NCI-H510A treated with DMSO at 0.1 percent for 48 hours (cell line): ENCODE results near the gene WARS2.

Experiments
- DNase-seq: peaks from one replicate; lab custom pipeline; 2025; lab: John Stamatoyannopoulos, UW

WARS2 gene

DNA sequence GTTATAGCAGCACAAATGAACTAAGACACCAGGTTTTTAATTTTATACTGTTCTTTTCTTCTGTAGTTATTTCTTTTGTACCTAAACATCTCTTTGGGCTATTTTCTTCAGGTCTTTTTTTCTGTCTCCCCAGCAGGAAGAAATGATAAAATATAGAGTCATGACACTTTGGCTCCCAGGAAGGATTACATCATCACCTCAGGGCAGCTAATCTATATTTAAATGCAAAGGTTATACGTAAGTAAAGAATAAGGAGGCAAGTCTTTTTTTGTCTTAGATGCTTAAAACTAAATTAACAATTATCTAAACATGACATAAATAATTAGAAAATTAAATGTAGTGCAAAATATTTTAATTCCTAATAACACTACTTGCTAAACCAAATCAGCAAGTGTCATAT is 57.0 kb downstream of the WARS2 start:
- DNase-seq: no peak

DNA sequence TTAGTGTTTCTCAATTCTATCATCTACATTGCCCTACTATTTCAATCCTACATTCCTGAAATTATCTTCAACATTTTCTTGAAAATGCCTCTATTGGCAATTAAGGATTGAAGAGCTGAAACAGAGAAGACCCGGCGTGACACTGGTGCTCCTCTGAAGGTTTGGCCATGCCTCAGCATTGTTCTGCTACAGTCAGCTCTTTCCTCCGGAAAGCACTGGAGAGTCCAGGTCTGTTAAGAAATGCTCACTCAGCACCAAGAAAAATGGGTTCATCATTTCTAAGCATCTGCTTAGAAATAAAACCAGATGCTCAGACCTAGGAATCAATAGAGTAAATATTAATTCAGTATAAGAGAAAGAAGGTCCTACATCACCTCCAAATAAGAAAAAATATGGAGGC is 58.8 kb downstream of the WARS2 start:
- no peak for DNase-seq

DNA sequence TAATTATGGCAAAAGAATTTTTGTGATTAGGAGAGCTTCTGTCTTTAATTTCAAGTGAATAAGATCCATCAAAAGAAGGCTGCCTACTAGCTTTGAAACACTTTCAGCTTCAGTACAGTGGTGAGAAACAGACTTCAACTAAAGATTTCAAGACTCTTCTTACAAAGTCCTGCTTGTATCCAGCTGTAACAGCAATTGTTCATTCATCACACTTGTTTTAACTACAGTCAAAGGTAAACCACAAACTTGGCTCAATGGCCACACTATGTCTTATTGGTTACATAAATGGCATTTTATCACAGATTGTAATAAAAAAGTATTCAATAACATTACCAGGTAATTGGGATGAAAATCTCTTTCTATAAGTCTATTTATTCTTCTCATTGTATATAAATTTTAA is 59.2 kb downstream of the WARS2 start:
- DNase-seq: no peak

DNA sequence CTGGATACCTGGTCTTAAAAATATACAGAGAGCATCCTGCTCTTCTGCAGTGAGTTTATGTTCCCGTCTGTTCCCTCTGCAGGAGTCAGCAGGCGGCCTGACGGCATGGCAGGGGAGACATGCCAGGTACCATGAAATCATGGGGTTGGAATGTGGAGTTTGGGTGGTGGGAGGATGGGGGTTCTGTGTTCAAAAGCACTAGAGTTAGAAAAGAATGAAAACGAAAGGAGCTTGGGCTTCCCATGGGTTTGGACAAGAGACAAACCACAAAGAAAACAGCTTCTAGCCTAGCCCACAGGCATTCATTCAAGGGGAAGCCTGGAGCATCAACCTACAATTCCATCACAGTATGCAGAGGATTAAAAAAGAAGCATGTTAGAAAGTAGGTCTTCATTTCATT is 59.9 kb downstream of the WARS2 start:
- DNase-seq: no peak

DNA sequence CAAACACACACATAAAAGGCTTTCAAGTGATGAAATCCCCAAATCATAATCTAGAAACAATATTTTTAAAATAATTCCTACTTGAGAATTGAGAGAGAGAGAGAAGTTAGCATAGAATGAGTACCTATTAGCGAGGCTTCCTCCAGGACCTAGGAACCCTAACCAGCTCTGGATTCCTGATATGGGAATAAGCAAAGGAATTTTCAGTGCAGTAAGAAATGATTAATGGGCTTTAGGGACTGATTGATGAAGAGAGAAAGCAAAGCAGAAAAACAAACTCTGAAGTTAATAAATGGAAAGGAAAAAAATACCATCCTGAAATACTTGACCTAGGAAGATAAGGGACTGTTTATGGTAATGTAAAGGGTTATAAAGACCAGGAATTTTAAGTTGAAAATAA is 60.6 kb downstream of the WARS2 start:
- no peak for DNase-seq

DNA sequence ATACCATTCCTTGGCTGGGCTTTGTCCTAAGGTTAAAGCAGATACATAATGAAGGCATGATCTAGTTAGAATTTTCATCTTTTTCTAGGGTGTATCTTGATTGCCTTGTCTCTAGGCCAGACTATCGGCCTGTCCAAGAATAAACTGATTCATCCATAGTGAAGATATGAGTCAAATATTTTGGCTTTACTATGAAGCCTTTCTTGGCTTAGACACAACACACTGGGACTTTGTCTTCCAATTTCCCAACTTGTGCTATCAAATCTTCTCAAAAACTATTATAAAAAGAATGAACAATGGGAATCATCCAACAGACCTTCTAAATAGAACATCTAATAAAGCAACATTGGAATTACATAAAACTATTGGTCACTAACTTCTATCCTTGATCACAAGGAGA is 64.8 kb downstream of the WARS2 start:
- no peak for DNase-seq

DNA sequence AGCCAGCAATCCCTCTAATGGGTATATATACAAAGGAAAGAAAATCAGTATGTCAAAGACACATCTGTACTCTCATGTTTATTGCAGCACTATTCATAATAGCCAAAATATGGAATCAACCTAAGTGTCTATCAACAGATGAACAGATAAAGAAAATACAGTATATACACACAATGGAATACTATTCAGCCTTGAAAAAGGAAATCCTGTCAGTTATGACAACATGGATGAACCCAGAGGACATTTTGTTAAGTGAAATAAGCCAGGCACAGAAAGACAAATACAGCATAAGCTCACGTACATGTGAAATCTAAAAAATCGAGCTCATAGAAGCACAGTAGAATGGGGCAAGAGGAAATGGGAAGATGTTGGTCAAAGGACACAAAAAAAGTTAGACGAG is 69.1 kb downstream of the WARS2 start:
- no peak for DNase-seq

DNA sequence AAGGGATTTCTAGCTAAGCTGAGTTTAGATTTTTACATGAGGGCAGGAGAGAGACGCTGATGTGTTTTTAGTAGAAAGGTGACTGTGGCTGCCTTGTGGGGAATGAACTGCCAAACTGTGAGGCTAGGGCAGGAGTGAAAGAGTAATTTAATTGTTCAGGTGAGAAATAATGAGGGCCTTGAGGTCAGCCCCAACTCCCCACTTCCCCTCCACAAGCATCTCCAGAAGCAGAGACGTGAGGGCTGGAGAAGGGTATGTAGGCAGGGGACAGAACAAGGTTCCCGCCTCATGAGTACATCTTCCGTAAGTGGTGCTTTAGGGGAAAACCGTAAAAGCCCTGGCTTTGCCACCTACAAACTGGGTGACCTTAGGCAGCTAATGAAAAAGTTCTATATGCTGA is 70.8 kb downstream of the WARS2 start:
- DNase-seq: no peak

DNA sequence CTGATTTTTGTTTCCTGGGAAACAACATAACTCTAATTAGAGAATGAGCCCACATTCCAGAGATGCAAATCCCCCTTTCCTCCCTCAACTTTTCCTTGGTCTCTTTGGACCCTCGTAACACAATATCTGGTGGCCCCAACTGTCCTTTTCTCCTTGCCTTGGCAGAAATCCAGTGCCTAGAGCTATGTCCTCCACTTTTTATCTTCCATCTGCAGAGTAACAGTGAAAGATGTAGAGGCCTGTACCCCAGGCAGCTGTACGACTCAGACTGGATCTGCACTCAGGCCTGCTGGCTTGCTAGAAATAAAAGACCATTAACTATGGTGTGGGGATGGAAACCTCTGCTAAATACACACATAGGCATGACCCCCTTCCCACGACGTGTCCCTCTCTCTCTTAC is 72.0 kb downstream of the WARS2 start:
- DNase-seq: no peak

DNA sequence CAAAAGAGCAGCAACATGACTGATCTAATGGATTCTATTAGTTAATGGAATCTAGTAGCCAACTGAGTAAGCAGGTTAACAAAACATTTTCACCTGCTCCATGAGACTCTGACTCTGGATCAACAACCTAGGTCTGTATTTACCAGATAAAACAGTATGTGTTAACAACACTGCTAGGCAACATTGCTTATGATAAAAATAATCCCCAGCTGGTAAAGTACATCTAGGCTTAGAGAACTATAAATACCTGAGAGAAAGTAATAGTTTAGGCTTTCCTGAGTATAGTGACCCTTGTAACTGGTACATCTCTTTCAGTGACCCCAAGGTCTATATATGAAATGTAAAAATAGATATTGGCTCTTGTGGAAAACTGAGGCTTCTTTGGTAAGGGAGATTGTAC is 78.8 kb downstream of the WARS2 start:
- no peak for DNase-seq

DNA sequence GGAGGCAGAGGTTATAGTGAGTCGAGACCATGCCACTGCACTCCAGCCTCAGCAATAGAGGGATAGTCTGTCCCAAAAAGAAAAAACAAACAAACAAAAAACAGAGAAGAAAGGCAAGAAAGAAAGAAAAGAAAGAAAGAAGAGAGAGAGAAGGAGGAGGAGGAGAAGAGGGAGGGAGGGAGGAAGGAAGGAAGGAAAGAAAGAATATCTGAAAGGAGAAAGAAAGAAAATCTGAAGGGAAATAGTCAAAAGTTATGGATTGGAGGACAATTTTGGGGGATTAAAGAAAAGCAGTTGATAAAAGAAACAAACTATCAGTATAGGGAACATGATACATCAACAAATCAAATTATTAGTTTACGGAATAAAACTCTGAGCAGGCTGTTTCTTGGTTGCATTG is 84.9 kb downstream of the WARS2 start:
- DNase-seq: no peak

DNA sequence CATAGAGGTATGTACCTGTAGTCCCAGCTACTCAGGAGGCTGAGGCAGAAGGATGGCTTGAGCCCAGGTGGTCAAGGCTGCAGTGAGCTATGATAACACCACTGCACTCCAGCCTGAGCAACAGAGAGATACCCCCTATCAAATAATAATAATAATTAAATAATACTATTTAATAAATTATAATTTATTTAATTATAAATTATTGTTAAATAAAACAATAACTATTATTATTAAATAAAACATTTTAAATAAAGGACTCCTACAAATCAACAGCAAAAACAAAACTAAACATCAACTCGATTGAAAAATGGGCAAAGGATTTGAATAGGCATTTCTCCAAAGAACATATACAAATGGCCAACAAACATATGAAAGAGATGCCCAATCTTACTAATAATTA is 86.5 kb downstream of the WARS2 start:
- DNase-seq: no peak

DNA sequence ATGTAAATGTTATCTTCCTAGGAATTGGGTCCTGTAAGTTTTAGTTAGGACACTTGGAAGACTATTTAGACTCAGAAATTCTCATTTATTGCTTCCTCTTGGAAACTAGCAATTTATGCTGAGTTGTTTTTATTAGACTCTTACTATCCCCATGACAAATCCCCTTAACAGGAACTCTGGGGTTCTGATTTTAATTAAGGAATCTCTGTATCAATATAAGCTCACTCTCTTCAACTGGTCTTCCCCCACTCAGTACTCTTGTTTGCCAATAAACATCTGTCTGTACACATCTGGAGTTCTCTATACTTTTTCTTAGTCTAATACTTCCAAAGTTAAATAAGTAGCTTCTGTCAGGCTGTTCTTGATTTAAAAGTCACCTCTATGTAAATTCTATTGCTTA is 88.2 kb downstream of the WARS2 start:
- DNase-seq: no peak

DNA sequence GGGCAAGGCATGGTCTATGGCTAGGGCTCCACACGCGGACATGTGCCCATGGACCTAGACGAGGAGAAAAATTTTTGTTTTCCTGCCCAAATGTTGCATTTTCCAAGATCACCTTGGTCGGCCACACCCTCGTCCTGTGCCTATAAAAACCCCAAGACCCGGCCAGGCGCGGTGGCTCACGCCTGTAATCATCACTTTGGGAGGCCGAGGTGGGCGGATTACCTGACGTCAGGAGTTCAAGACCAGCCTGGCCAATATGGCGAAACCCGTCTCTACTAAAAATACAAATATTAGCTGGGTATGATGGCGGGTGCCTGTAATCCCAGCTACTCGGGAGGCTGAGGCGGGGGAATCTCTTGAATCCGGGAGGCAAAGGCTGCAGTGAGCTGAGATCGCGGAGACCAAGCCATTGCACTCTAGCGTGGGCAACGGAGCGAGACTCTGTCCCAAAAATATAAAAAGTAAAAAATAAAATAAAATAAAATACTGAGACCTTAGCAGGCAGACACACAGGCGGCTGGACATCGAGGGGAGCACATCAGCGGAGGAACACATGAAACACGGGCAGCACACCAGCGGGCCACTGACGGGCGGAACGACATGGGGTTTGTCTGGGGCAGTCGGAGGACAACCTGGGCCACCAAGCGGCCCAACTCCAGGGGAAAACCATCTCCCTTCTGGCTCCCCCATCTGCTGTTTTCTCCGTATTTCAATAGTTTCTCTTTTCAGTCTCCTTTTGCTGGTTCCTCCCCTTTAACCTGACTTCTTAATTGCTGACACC is 91.6 kb downstream of the WARS2 start:
- no peak for DNase-seq

DNA sequence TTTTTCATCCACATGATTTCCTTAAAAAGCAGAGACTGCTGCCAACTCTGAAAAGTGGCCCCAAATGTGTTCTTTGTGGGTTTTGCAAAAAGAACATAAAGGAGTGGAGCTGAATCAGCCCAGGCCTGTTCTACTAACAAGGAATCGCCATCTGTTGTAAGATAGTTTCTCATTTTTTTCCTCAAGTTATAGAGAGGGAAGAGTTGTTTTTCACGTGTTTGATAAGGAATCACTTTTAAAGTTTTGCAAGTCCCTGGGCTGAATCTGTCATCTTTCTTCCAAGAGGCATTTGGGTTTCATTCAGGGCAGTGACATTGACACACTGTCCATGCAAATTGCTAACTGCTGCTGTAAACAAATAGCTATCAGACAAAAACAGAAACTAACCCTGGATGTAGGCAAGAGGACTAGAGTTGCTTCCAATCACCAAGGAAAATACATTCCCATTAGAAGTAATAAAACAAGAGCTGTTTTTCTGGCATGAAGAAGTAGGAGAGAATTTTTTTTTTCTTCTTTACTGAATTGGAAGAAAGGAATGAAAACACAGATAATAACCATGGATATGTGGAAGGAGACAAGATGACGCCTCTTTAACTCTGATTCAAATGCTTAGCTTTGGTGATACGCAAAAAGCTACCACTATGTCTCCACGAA is 93.5 kb downstream of the WARS2 start:
- DNase-seq: no peak

DNA sequence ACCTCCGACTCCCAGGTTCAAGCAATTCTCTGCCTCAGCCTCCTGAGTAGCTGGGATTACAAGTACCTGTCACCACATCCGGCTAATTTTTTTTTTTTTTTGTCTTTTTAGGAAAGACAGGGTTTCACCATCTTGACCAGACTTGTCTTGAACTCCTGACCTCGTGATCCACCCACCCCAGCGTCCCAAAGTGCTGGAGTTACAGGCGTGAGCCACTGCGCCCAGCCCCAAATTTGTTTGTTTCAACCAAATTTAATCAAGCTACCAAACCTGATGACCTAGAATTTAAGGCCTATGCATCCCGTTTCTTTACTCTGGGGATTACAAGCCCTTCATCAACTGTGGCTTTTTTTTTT is 94.0 kb downstream of the WARS2 start:
- no peak for DNase-seq

DNA sequence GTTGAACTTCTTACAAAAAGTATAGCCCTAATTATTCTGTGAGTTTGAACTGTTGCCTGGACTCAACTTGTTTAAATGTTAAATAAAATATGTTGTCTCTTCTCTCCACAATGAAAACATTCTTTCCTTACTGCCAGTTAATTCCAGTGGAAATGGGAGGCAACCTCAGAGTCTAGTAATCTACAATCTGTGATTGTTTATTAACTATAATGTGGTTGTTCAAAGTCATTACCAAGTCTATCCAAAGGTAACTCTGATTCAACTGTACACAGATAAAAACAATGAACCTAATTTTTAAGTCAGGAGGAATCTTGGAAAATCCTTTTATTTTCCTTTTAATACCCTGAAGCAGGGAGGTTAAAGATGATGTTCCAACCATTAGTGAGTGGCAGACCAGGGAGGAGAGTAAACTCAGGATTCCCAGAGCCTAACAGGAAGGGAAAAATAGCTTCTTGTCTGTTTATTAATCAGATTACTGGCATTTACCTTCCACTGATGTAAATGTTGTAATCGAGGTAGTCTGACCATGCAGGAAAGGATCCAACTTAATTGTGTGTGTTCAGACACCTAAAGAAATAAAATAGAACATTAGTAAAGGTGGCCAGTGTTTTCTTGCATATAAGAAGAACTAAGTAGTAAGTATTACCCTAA is 95.2 kb downstream of the WARS2 start:
- DNase-seq: no peak

DNA sequence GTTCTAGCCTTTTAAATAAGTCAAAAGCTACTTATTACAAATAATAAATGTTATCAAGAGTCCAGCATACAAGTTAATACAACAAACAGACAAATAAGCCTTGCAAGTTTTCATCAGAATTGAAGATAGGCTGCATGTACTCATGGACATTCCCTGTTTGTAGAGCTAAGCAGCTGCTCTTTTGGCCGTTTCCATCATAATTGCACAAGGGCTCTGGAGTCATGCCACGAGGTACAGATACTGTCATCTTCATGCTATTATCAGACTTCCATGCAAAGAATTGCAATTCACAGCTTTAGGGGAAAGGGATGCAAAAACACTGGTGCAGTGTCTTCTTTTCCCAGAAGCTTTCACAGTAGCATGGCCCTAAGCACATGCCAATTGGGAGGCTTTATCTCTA is 99.5 kb downstream of the WARS2 start:
- no peak for DNase-seq

DNA sequence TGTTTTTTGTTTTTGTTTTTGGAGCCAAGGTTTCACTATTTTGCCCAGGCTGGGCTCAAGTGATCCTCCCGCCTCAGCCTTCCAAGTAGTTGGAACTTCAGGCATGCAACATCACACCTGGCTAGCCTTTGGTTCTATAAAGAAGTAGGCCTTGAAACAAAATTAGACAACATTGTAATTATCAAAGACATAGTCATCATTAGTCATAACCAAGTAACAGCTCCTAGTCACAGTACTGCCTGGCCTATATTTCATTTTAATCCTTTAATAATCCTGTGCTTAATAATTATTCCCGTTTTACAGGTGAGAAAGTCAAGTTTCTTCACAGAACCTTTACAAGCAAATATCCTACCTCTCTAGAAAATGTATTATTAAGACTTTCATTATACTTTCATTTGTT is 100.0 kb downstream of the WARS2 start:
- DNase-seq: no peak

DNA sequence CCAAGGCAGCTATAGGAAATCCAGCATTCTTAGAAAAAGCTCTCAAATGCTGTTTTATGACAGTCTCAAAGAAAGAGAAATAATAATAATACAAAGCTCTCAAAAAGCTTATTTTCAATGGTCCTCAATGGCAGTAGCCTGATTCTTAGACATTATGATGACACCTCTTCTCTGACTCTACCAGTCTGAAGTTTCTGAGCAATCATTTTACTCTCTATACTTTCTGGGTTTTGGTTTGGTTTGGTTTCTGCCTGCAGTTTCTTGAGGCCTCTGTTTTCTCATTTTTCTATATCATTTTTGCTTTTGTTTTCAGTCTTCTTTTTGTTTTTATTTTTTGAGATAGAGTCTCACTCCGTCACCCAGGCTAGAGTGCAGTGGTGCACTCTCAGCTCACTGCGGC is 102.1 kb downstream of the WARS2 start:
- no peak for DNase-seq

DNA sequence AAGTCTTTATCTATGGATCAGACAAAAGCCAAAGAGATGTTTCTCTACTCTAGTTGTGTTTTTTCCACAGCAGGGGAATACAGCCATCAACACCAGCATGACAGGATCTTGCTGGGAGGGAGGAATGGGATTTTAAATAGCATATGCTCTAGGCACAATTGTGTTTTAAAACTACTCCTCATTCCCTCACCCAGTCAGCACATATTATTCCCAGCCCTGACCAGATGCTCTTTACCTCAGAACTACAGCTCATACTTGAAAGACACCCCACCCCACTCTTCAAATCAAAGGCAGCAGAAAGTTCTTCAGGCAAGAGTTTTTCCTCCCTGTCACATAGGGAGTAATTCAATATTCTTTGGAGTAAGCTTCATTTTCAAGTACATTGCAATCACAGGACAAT is 106.1 kb downstream of the WARS2 start:
- no peak for DNase-seq

DNA sequence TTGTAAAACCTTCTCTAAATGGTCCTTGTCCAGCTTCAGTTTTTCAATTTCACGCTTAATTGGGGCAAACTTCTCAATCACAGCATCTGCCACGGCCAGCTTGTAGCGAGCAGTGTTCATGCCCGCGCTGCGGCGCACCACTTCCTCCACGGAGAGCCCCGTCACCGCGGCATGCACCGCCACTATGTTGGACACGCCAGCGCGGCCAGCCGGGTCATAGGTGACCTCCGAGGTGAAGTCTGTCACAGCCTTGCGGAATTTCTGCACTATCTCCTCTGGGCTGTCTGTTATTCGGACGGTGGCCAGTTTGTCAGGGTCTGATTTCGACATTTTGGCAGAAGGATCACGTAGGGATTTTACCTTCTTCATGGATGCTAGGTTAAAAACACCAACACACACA is 107.5 kb downstream of the WARS2 start:
- DNase-seq: no peak

DNA sequence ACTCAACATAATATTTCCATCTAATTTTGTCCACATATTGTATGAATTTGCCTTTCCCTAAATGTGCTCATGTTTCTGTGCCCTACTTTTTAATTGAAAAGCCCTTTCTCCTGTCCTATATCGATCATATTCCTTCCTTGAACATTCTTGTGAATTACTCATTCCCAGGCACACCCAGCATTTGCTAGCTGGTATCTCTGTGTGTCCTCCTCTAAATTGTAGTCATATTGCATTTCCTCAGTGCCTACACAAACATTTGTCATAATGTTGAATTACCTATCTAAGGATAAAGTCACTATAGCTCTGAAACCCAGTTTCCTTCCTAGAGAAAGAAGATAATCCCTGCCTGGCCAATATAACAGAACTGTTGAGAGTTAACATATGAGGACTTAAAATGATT is 112.7 kb downstream of the WARS2 start:
- no peak for DNase-seq

DNA sequence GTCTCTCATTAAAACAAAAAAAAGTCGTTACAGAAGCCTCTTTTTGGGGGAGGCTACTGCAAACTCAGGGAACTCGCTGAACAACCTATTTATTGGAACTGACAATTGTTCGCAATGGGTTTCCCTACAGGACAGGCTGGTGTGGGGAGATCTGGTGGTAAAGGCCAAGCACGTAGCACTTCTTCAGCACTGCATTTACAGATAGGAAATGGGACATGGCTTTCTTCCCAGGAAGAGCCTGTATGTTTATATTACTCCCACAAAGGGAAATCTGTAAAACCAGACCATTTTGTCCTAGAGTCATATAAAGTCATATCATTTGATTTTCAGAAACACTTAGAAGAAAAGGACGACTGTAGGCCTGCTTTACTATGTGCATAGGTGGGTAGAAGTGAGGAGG is 113.5 kb downstream of the WARS2 start:
- no peak for DNase-seq
